H54 (cell line): ENCODE results near the gene ERVK3-1.
A peak's percentile ranks its signal among the peaks of the same experiment; 100 is the strongest.
"Not testable (repeated sequence)": the region's sequence is repeated elsewhere in the genome, so short reads cannot be mapped to it uniquely, and the experiment has no call there.

Source experiments
- DNase-seq: peaks from one replicate; pipeline ENCODE4 v3.0.0; 2011; ENCODE audit warnings: low spot score, mixed read lengths; ENCODE audit not compliant: insufficient read length
- FAIRE-seq: peaks from 3 replicates; lab custom pipeline; 2011; peaks lifted over from hg19 to GRCh38; lab: Jason Lieb, UNC
- POLR2A ChIP-seq: IDR thresholded peaks from 2 replicates; pipeline ENCODE4 v1.6.1; 2011; ENCODE audit warnings: low read depth, mild to moderate bottlenecking, low read length

ERVK3-1 gene

GRCh38 chr19:58305065-58305931, at the start of gene ERVK3-1:
ERVK3-1 (plus strand) TSS chr19:58305377; CDS start chr19:58312169, 6,792 bp downstream.
- DNase-seq: peak; percentile 98
- FAIRE-seq: no peak

GRCh38 chr19:58258259-58258658, 46.9 kb upstream of the ERVK3-1 start:
- not testable (repeated sequence) for DNase-seq, FAIRE-seq

More at GRCh38 chr19:58305065-58305931, at the start of gene ERVK3-1:
- TF ChIP-seq POLR2A: peak; percentile 99

- DNase-seq: no peak
- no peak for FAIRE-seq
- no peak for TF ChIP-seq POLR2A
Measured at GRCh38 chr19:58261600-58261967, 43.6 kb upstream of the ERVK3-1 start.

- no peak for FAIRE-seq
Measured at GRCh38 chr19:58261968-58262921, 42.9 kb upstream of the ERVK3-1 start.

GRCh38 chr19:58262922-58263296, 42.3 kb upstream of the ERVK3-1 start:
- no peak for TF ChIP-seq POLR2A
- FAIRE-seq: no peak
- DNase-seq: no peak

More at GRCh38 chr19:58261968-58262921, 42.9 kb upstream of the ERVK3-1 start:
- TF ChIP-seq POLR2A: no peak
- DNase-seq: no peak

GRCh38 chr19:58265100-58265499, 40.1 kb upstream of the ERVK3-1 start:
- no peak for DNase-seq
- FAIRE-seq: no peak
- no peak for TF ChIP-seq POLR2A

- TF ChIP-seq POLR2A: no peak
- FAIRE-seq (no peak), DNase-seq (no peak)
Measured at GRCh38 chr19:58268344-58268743, 36.8 kb upstream of the ERVK3-1 start.

- no peak for TF ChIP-seq POLR2A
- DNase-seq (peak; percentile 48), FAIRE-seq (no peak)
Measured at GRCh38 chr19:58274771-58275201, 30.4 kb upstream of the ERVK3-1 start.

- TF ChIP-seq POLR2A: no peak
- DNase-seq (no peak), FAIRE-seq (no peak)
Measured at GRCh38 chr19:58275564-58275963, 29.6 kb upstream of the ERVK3-1 start.

GRCh38 chr19:58277197-58277596, 28.0 kb upstream of the ERVK3-1 start:
- DNase-seq: no peak

GRCh38 chr19:58277748-58278540, 27.2 kb upstream of the ERVK3-1 start:
- FAIRE-seq: no peak

More at GRCh38 chr19:58277197-58277596, 28.0 kb upstream of the ERVK3-1 start:
- TF ChIP-seq POLR2A: no peak
- no peak for FAIRE-seq

GRCh38 chr19:58278541-58279041, 26.6 kb upstream of the ERVK3-1 start, which contains the start of gene ZNF8:
ZNF8 (plus strand) TSS chr19:58278955; CDS start chr19:58279082, 127 bp downstream.
- peak; percentile 89 for TF ChIP-seq POLR2A
- DNase-seq (peak; percentile 99), FAIRE-seq (peak; percentile 15)

More at GRCh38 chr19:58277748-58278540, 27.2 kb upstream of the ERVK3-1 start:
- no peak for DNase-seq
- no peak for TF ChIP-seq POLR2A
